CD4-positive, alpha-beta T cell (primary cell): ENCODE results near the gene MS4A7. TPM values are rescaled to one million over a fixed set of nuclear protein-coding genes. Genes with fewer than 3 reads are reported as not detected.

Source experiments
- ATAC-seq: fragments of 200-7000 bp; cut with Tn5 transposase; one replicate; pipeline ENCODE4 v1.10.0; 2022; ENCODE audit warnings: mild to moderate bottlenecking; ENCODE audit not compliant: poor library complexity
- CTCF ChIA-PET: fragments of 350-600 bp; sonication (Branson Sonifier 250); formaldehyde crosslinking; loops from one replicate; lab custom pipeline; 2021; ENCODE audit warnings: antibody characterized with exemption, inconsistent platforms; lab: Charles Lee
- POLR2A ChIA-PET: fragments of 350-600 bp; sonication (Branson Sonifier 250); formaldehyde crosslinking; loops from one replicate; lab custom pipeline; 2021; ENCODE audit warnings: antibody characterized with exemption, inconsistent platforms; lab: Charles Lee
- DNase-seq, 14 experiments: peaks; one replicate each; pipeline ENCODE4 v3.0.0-alpha.2; 2013 to 2020; ENCODE audit warnings: mixed read lengths in 2 of 14
- H3K27ac ChIP-seq, 2 donors: one replicate each; pipeline versions ENCODE4 v1.5.1 to v1.7.0; 2013; ENCODE audit warnings: low read length in 2 of 2, low read depth in 1 of 2, mild to moderate bottlenecking in 1 of 2
- H3K27me3 ChIP-seq, 2 experiments: 1 replicate in 1 of 2; 2 replicates in 1 of 2; pipeline versions ENCODE4 v1.6.1 to v1.7.0; 2013; ENCODE audit warnings: low read length in 2 of 2, control low read depth in 1 of 2, mild to moderate bottlenecking in 1 of 2, moderate library complexity in 1 of 2; ENCODE audit not compliant: insufficient read depth in 2 of 2, control insufficient read depth in 1 of 2
- H3K36me3 ChIP-seq: one replicate; pipeline ENCODE4 v1.6.1; 2013; ENCODE audit warnings: low read length, control low read depth; ENCODE audit not compliant: insufficient read depth
- H3K4me1 ChIP-seq: one replicate; pipeline ENCODE4 v1.6.1; 2013; ENCODE audit warnings: low read length, control low read depth; ENCODE audit not compliant: insufficient read depth
- H3K4me3 ChIP-seq: one replicate; pipeline ENCODE4 v1.5.1; 2013; ENCODE audit warnings: mild to moderate bottlenecking, low read length, moderate library complexity
- H3K9me3 ChIP-seq, 2 experiments: 1 replicate in 1 of 2; 2 replicates in 1 of 2; pipeline versions ENCODE4 v1.6.1 to v1.7.0; 2013; ENCODE audit warnings: low read length in 2 of 2, mild to moderate bottlenecking in 2 of 2, control low read depth in 1 of 2, moderate library complexity in 1 of 2; ENCODE audit not compliant: control insufficient read depth in 1 of 2, insufficient read depth in 1 of 2
- H3K27ac Mint-ChIP-seq: one replicate; pipeline ENCODE4 v1.8.0; 2020; ENCODE audit warnings: mixed read lengths
- H3K27me3 Mint-ChIP-seq: one replicate; pipeline ENCODE4 v1.8.0; 2021; ENCODE audit warnings: mixed read lengths
- H3K36me3 Mint-ChIP-seq: one replicate; pipeline ENCODE4 v1.8.0; 2021; ENCODE audit warnings: low read depth, mixed read lengths
- H3K4me1 Mint-ChIP-seq: one replicate; pipeline ENCODE4 v1.8.0; 2021; ENCODE audit warnings: low read depth, mixed read lengths
- H3K4me3 Mint-ChIP-seq: one replicate; pipeline ENCODE4 v1.8.0; 2020; ENCODE audit warnings: mild to moderate bottlenecking, mixed read lengths
- H3K9me3 Mint-ChIP-seq: one replicate; pipeline ENCODE4 v1.8.0; 2020; ENCODE audit warnings: mixed read lengths
- intact Hi-C, 2 experiments: fragments of 100-400 bp; cut with DNase I in 1 of 2; cut with micrococcal nuclease in 1 of 2; formaldehyde crosslinking; loops; one replicate each; pipeline versions ENCODE4 v1.15.1 to v1.9.0; 2023 to 2025; cut with DNase I, micrococcal nuclease
- total RNA-seq, 174 experiments: library from RNA in 2 of 174; stranded (reverse) in 2 of 174; gene quantifications; one replicate each; pipeline ENCODE4 v1.2.3 and lab custom pipeline; 2021 to 2026
- TF ChIP-seq, protein P1 (sequence below): fragments of 200-600 bp; IDR thresholded peaks from one replicate; pipeline ENCODE4 v1.8.0; 2022; ENCODE audit warnings: antibody characterized with exemption, mild to moderate bottlenecking

MS4A7 gene
- total RNA-seq, 2 experiments from 2014 or later, result 0.80 TPM; not detected in 1

DNA sequence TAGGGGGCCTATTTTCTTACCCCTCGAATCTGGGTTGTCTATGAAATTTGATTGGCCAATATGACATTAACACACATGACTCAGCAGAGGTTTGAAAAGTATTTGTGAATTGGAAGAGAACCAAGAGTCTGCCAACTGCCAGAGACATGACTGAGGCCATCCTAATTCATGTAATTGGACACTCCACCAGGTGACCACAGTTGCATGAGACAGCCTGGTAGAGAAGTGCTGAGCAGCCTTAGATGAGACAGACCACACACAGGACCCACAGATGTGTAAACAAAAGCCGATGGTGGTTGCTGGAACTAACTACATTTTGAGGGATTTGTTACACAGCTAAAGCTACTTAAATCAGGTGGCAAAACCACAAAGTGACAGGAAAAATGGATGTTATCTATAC lies 50.2 kb downstream of the MS4A7 start:
- Mint-ChIP-seq H3K4me1 (no peaks in the 10 kb centered on the region), H3K9me3 (no peaks in the 10 kb centered on the region), H3K36me3 (no peaks in the 10 kb centered on the region), H3K27me3 (peaks cover 31% of the 10 kb centered on the region), H3K27ac (no peak overlapping the region), H3K4me3 (no peak overlapping the region)
- no peak overlapping the region for H3K4me3 ChIP-seq
- no peaks in the 10 kb centered on the region for H3K36me3 ChIP-seq
- H3K9me3 ChIP-seq, result no peaks in the 10 kb centered on the region
- POLR2A ChIA-PET, result no interaction called here
- DNase-seq (no peak), ATAC-seq (no peak)
- TF ChIP-seq, protein P1, sequence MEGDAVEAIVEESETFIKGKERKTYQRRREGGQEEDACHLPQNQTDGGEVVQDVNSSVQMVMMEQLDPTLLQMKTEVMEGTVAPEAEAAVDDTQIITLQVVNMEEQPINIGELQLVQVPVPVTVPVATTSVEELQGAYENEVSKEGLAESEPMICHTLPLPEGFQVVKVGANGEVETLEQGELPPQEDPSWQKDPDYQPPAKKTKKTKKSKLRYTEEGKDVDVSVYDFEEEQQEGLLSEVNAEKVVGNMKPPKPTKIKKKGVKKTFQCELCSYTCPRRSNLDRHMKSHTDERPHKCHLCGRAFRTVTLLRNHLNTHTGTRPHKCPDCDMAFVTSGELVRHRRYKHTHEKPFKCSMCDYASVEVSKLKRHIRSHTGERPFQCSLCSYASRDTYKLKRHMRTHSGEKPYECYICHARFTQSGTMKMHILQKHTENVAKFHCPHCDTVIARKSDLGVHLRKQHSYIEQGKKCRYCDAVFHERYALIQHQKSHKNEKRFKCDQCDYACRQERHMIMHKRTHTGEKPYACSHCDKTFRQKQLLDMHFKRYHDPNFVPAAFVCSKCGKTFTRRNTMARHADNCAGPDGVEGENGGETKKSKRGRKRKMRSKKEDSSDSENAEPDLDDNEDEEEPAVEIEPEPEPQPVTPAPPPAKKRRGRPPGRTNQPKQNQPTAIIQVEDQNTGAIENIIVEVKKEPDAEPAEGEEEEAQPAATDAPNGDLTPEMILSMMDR, result no peak
- no peak overlapping the region for H3K27ac ChIP-seq
- intact Hi-C loops, result no loop called here
- no peaks in the 10 kb centered on the region for H3K4me1 ChIP-seq
- H3K27me3 ChIP-seq, result peaks cover 0 to 9% of the 10 kb centered on the region in 2 experiments
- CTCF ChIA-PET, result no interaction called here

DNA sequence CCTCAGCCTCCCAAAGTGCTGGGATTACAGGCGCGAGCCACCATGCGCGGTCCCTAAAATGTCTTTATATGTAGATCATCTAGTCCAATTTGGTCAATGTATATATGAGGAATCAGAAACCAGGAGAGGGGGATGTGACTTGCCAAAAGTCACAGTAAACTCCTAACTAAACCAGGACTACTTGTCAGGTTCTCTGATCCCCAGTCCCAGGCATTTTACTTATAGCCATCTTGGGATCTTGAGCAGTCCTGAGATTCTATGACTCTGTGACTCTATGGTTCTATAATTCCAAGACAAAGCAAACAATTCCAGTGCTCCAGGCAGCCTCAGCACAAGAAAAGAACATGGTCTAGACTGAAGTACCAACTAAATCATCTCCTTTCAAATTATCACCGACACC lies 50.9 kb downstream of the MS4A7 start, which contains the start of gene MS4A5:
Gene MS4A5 (plus strand): TSS at position 301 of the 400 bp plus-strand sequence. CDS start 103 bp downstream, outside the sequence.
- H3K27ac ChIP-seq, result no peak within 1 kb of the TSS
- ChIA-PET POLR2A (no interaction called here), CTCF (no interaction called here)

DNA sequence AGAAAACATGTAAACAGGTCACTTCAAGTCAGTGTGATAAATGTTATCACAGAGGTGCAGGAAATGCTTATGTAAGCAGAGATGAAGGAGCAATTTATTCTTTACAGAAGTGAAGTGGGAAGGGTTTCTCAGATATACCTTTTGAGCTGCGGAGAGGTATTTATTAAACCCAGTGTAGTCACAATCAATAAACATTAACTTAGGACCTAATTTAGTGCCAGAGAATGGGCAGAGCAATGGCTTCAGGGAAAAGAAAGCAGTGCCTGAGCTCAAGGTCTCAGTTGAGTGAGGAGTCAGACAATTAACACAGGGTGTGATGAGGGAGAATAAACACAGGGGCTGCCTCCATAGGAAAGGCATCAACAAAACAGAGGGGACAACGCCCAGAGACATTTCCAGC lies 52.9 kb downstream of the MS4A7 start:
- no peak overlapping the region for H3K4me3 Mint-ChIP-seq
- POLR2A ChIA-PET, result no interaction called here

More for the DNA sequence above, 50.9 kb downstream of the MS4A7 start, which contains the start of gene MS4A5:
- H3K36me3 ChIP-seq, result no peaks in the 10 kb centered on the region
- TF ChIP-seq, protein P1, result no peak
- intact Hi-C loops, result no loop called here
- no peak within 1 kb of the TSS for H3K4me3 Mint-ChIP-seq
- H3K36me3 Mint-ChIP-seq, result no peaks in the 10 kb centered on the region
- DNase-seq, result no peak
- no peaks in the 10 kb centered on the region for H3K4me1 Mint-ChIP-seq
- no peak within 1 kb of the TSS for H3K4me3 ChIP-seq
- H3K9me3 ChIP-seq, result no peaks in the 10 kb centered on the region
- H3K4me1 ChIP-seq, result no peaks in the 10 kb centered on the region
- no peak within 1 kb of the TSS for H3K27ac Mint-ChIP-seq
- H3K9me3 Mint-ChIP-seq, result no peaks in the 10 kb centered on the region
- H3K27me3 ChIP-seq, result peaks cover 0 to 9% of the 10 kb centered on the region in 2 experiments
- peaks cover 35% of the 10 kb centered on the region for H3K27me3 Mint-ChIP-seq
- ATAC-seq, result no peak

More for the DNA sequence above, 52.9 kb downstream of the MS4A7 start:
- Histone ChIP-seq H3K27ac (no peak overlapping the region), H3K9me3 (no peaks in the 10 kb centered on the region), H3K4me3 (no peak overlapping the region), H3K36me3 (no peaks in the 10 kb centered on the region), H3K27me3 (peaks cover 0 to 9% of the 10 kb centered on the region in 2 experiments), H3K4me1 (no peaks in the 10 kb centered on the region)
- intact Hi-C loops, result no loop called here
- H3K27ac Mint-ChIP-seq, result no peak overlapping the region
- TF ChIP-seq, protein P1, result no peak
- H3K27me3 Mint-ChIP-seq, result peaks cover 36% of the 10 kb centered on the region
- ATAC-seq, result no peak
- H3K36me3 Mint-ChIP-seq, result no peaks in the 10 kb centered on the region
- CTCF ChIA-PET, result no interaction called here
- H3K9me3 Mint-ChIP-seq, result no peaks in the 10 kb centered on the region
- DNase-seq, result no peak
- H3K4me1 Mint-ChIP-seq, result no peaks in the 10 kb centered on the region
